Measurements from ENCODE around the gene TSEN15.

The TSEN15 gene

GRCh38 chr1:184051485-184052193 lies at the start of gene TSEN15:
TSEN15 (plus strand) TSS chr1:184051730; CDS start chr1:184051756, 26 bp downstream.
- no peak for TF ChIP-seq CTCF (IDR thresholded peaks at IDR 0.05)

- TF ChIP-seq CTCF (IDR thresholded peaks at IDR 0.05) = no peak
Observed at GRCh38 chr1:184002071-184002470, 49.5 kb upstream of the TSEN15 start.

GRCh38 chr1:184004935-184005334 lies 46.6 kb upstream of the TSEN15 start:
- TF ChIP-seq CTCF (IDR thresholded peaks at IDR 0.05) = no peak

- no peak for TF ChIP-seq CTCF (IDR thresholded peaks at IDR 0.05)
Observed at GRCh38 chr1:184005506-184005905, 46.0 kb upstream of the TSEN15 start.

- TF ChIP-seq CTCF (IDR thresholded peaks at IDR 0.05) = no peak
Observed at GRCh38 chr1:184010788-184011187, 40.7 kb upstream of the TSEN15 start.

GRCh38 chr1:184012187-184012586 lies 39.3 kb upstream of the TSEN15 start:
- no peak for TF ChIP-seq CTCF (IDR thresholded peaks at IDR 0.05)

GRCh38 chr1:184014271-184014670 lies 37.3 kb upstream of the TSEN15 start:
- TF ChIP-seq CTCF (IDR thresholded peaks at IDR 0.05) = no peak

GRCh38 chr1:184016169-184016568 lies 35.4 kb upstream of the TSEN15 start:
- no peak for TF ChIP-seq CTCF (IDR thresholded peaks at IDR 0.05)
